Natural killer cell (primary cell): ENCODE data around the gene DNAJC4. TPM values are rescaled to one million over a fixed set of nuclear protein-coding genes. Genes with fewer than 3 reads are reported as not detected.
A peak's percentile ranks its signal among the peaks of the same experiment; 100 is the strongest.

ENCODE experiments used
- ATAC-seq, 3 donors: fragments of 150-1000 bp in 2 of 3; fragments of 200-7000 bp in 1 of 3; cut with Tn5 transposase; 1 replicate in 1 of 3; 2 replicates in 2 of 3; pipeline ENCODE4 v1.10.0; 2021; ENCODE audit warnings: mild to moderate bottlenecking in 2 of 3, moderate library complexity in 2 of 3
- DNase-seq, 2 donors: peaks; one replicate each; pipeline versions ENCODE4 v3.0.0 to v3.0.0-alpha.2; 2013 to 2021; ENCODE audit warnings: mixed read lengths in 1 of 2
- H3K27ac ChIP-seq: one replicate; pipeline ENCODE4 v1.5.1; 2013; ENCODE audit warnings: mild to moderate bottlenecking, low read length
- H3K27me3 ChIP-seq: one replicate; pipeline ENCODE4 v1.6.1; 2013; ENCODE audit warnings: low read length; ENCODE audit not compliant: control insufficient read depth, insufficient read depth
- H3K36me3 ChIP-seq: one replicate; pipeline ENCODE4 v1.6.1; 2013; ENCODE audit warnings: low read length; ENCODE audit not compliant: control insufficient read depth, insufficient read depth
- H3K4me1 ChIP-seq: one replicate; pipeline ENCODE4 v1.6.1; 2013; ENCODE audit warnings: low read length; ENCODE audit not compliant: control insufficient read depth, insufficient read depth
- H3K4me3 ChIP-seq: one replicate; pipeline ENCODE4 v1.5.1; 2013; ENCODE audit warnings: low read length
- H3K9me3 ChIP-seq: one replicate; pipeline ENCODE4 v1.6.1; 2013; ENCODE audit warnings: low read length; ENCODE audit not compliant: control insufficient read depth, insufficient read depth
- H3K27ac Mint-ChIP-seq, 2 donors: one replicate each; pipeline ENCODE4 v1.8.0; 2022; ENCODE audit warnings: mild to moderate bottlenecking in 2 of 2, mixed read lengths in 2 of 2, moderate library complexity in 1 of 2
- H3K27me3 Mint-ChIP-seq, 2 donors: one replicate each; pipeline ENCODE4 v1.8.0; 2022; ENCODE audit warnings: low read depth in 2 of 2, mixed read lengths in 2 of 2
- H3K36me3 Mint-ChIP-seq: one replicate; pipeline ENCODE4 v1.8.0; 2022; ENCODE audit warnings: mixed read lengths
- H3K4me1 Mint-ChIP-seq, 2 donors: one replicate each; pipeline ENCODE4 v1.8.0; 2022; ENCODE audit warnings: mixed read lengths in 2 of 2
- H3K4me3 Mint-ChIP-seq: one replicate; pipeline ENCODE4 v1.8.0; 2022; ENCODE audit warnings: mild to moderate bottlenecking, moderate library complexity, mixed read lengths
- H3K9me3 Mint-ChIP-seq, 2 donors: one replicate each; pipeline ENCODE4 v1.8.0; 2022; ENCODE audit warnings: mixed read lengths in 2 of 2
- CTCF ChIP-seq: fragments of 200-600 bp; IDR thresholded peaks from one replicate; pipeline ENCODE4 v1.8.0; 2022; ENCODE audit warnings: antibody characterized with exemption
- WGBS: methylation state at CpG from one replicate; pipeline ENCODE4 v1.1.7; 2013; ENCODE audit warnings: missing lambda C conversion rate; ENCODE audit not compliant: insufficient coverage; 5-methylcytosine and 5-hydroxymethylcytosine counted together
- intact Hi-C: fragments of 100-400 bp; cut with micrococcal nuclease; formaldehyde crosslinking; loops from one replicate; pipeline ENCODE4 v1.14.2; 2022
- total RNA-seq, 4 donors: library from RNA; stranded (reverse); fragments of 120-200 nt in 1 of 4; gene quantifications; one replicate each; pipeline versions ENCODE4 v1.2.3 to v1.2.4, GENCODE V29; 2013 to 2022

Gene DNAJC4
- total RNA-seq, 3 donors from 2014 or later (not counting 1 experiment from before 2014, with no cell fraction given), result 45.0 to 47.0 (median 46.6) TPM

- peaks cover 38% of the 10 kb centered on the region for H3K36me3 ChIP-seq
- H3K27ac ChIP-seq, result no peak overlapping the region
- peaks cover 16 to 40% of the 10 kb centered on the region in 2 donors for H3K4me1 Mint-ChIP-seq
These were observed 6.0 kb upstream of the DNAJC4 start for GRCh38 chr11:64224151-64224890.

GRCh38 chr11:64224891-64225607 lies 5.3 kb upstream of the DNAJC4 start:
- ATAC-seq, result no peak
- DNase-seq, result no peak
- Histone ChIP-seq H3K27me3 (no peaks in the 10 kb centered on the region), H3K4me1 (peaks cover 42% of the 10 kb centered on the region), H3K4me3 (peak overlapping the region; percentile 74), H3K9me3 (no peaks in the 10 kb centered on the region), H3K36me3 (peaks cover 31% of the 10 kb centered on the region), H3K27ac (peak overlapping the region; percentile 59)
- 74% methylated on average over 22 of the region's 22 CpGs for WGBS
- H3K27me3 Mint-ChIP-seq, result no peaks in the 10 kb centered on the region
- H3K27ac Mint-ChIP-seq, result peak overlapping the region; percentile 82 to 85
- intact Hi-C loops, result no loop called here
- H3K9me3 Mint-ChIP-seq, result no peaks in the 10 kb centered on the region
- TF ChIP-seq CTCF, result no peak
- peak overlapping the region; percentile 88 for H3K4me3 Mint-ChIP-seq
- no peaks in the 10 kb centered on the region for H3K36me3 Mint-ChIP-seq
- H3K4me1 Mint-ChIP-seq, result peaks cover 21 to 47% of the 10 kb centered on the region in 2 donors

More at GRCh38 chr11:64224151-64224890, 6.0 kb upstream of the DNAJC4 start:
- intact Hi-C loops, result no loop called here
- Histone ChIP-seq H3K9me3 (no peaks in the 10 kb centered on the region), H3K4me1 (peaks cover 36% of the 10 kb centered on the region), H3K4me3 (no peak overlapping the region), H3K27me3 (no peaks in the 10 kb centered on the region)
- ATAC-seq, result no peak
- DNase-seq, result no peak
- H3K4me3 Mint-ChIP-seq, result peak overlapping the region; percentile 88
- no peaks in the 10 kb centered on the region for H3K36me3 Mint-ChIP-seq
- H3K27ac Mint-ChIP-seq, result peak overlapping the region; percentile 18 to 85
- H3K27me3 Mint-ChIP-seq, result no peaks in the 10 kb centered on the region
- WGBS, result 94% methylated on average over 17 of the region's 17 CpGs
- H3K9me3 Mint-ChIP-seq, result no peaks in the 10 kb centered on the region
- TF ChIP-seq CTCF, result no peak

- H3K27me3 Mint-ChIP-seq, result no peaks in the 10 kb centered on the region
- peak within 1 kb of the TSS; percentile 88 for H3K4me3 Mint-ChIP-seq
- ATAC-seq (peak; percentile 68 to 84 (median 76)), DNase-seq (peak; percentile 93 to 94)
- no peaks in the 10 kb centered on the region for H3K9me3 Mint-ChIP-seq
- Histone ChIP-seq H3K4me1 (peaks cover 48% of the 10 kb centered on the region), H3K9me3 (no peaks in the 10 kb centered on the region), H3K27me3 (no peaks in the 10 kb centered on the region), H3K4me3 (peak within 1 kb of the TSS; percentile 74), H3K36me3 (peaks cover 23% of the 10 kb centered on the region), H3K27ac (peak within 1 kb of the TSS; percentile 67)
- H3K27ac Mint-ChIP-seq, result peak within 1 kb of the TSS; percentile 82 to 85
- peaks cover 24 to 52% of the 10 kb centered on the region in 2 donors for H3K4me1 Mint-ChIP-seq
- WGBS, result under 1% methylated on average over 53 of the region's 54 CpGs
- no peaks in the 10 kb centered on the region for H3K36me3 Mint-ChIP-seq
- intact Hi-C loops, result no loop called here
- TF ChIP-seq CTCF, result peak; percentile 62
These were observed 4.5 kb upstream of the DNAJC4 start, which contains the start of the genes NUDT22 and TRPT1 for GRCh38 chr11:64225608-64226506. NUDT22 (plus strand) TSS chr11:64226274; CDS start chr11:64226653, 379 bp downstream. TRPT1 (minus strand) TSS chr11:64226186; CDS start chr11:64225860, 326 bp downstream.
